K562 (cell line): ENCODE results near the gene SLC39A6. TPM values are rescaled to one million over a fixed set of nuclear protein-coding genes. Genes with fewer than 3 reads are reported as not detected.

Source experiments
- ATAC-seq: fragments of 200-7000 bp; cut with Tn5 transposase; 3 replicates; pipeline ENCODE4 v1.9.1; 2020; ENCODE audit warnings: moderate library complexity
- BruUV-seq: library from RNA; stranded (reverse); fragments of 400-500 nt; replicated peaks from 2 replicates; lab custom pipeline; 2021; lab: Mats Ljungman, UMichigan
- CTCF ChIA-PET: fragments of 300-600 bp; formaldehyde crosslinking; extraction: SDS; loops from one replicate; lab custom pipeline; 2021; ENCODE audit warnings: low intra/inter-chr PET ratio; lab: Yijun Ruan, JAX
- POLR2A ChIA-PET: fragments of 300-600, 350-650 bp; sonication (Branson Sonifier 250); formaldehyde crosslinking; extraction: SDS; loops from one replicate; lab custom pipeline; 2021; ENCODE audit warnings: antibody characterized with exemption, inconsistent platforms; lab: Yijun Ruan, JAX
- DNase-seq, 4 experiments: peaks; one replicate each; pipeline versions ENCODE4 v3.0.0 to v3.0.0-alpha.2; 2011 to 2018; ENCODE audit warnings: low spot score in 3 of 4, mixed read lengths in 3 of 4; ENCODE audit errors: extremely low read depth in 1 of 4
- FAIRE-seq: peaks from 2 replicates; lab custom pipeline; 2011; peaks lifted over from hg19 to GRCh38; lab: Jason Lieb, UNC
- H2AFZ ChIP-seq: 2 replicates; pipeline ENCODE4 v1.6.0; 2011; ENCODE audit warnings: low read depth, low read length, control low read depth, inconsistent platforms
- H3K27ac ChIP-seq: fragments of 200-600 bp; 3 replicates; pipeline ENCODE4 v1.8.0; 2011; ENCODE audit warnings: low read depth, mild to moderate bottlenecking, control low read depth, inconsistent platforms, low read length, moderate library complexity, mixed read lengths; ENCODE audit errors: extremely low read depth
- H3K27me3 ChIP-seq, 2 experiments: fragments of 300-600 bp in 1 of 2; 2 replicates in 1 of 2; 3 replicates in 1 of 2; pipeline versions ENCODE4 v1.6.0 to v1.8.0; 2011; ENCODE audit warnings: inconsistent platforms in 2 of 2, low read length in 2 of 2, mild to moderate bottlenecking in 1 of 2, mixed read lengths in 1 of 2, moderate library complexity in 1 of 2; ENCODE audit not compliant: control insufficient read depth in 2 of 2, insufficient read depth in 2 of 2
- H3K36me3 ChIP-seq: fragments of 300-600 bp; 3 replicates; pipeline ENCODE4 v1.8.0; 2011; ENCODE audit warnings: mild to moderate bottlenecking, low read length, inconsistent platforms; ENCODE audit not compliant: control insufficient read depth, insufficient read depth
- H3K4me1 ChIP-seq, 2 experiments: fragments of 200-600 bp in 1 of 2; replicated peaks in 1 of 2; 2 replicates in 1 of 2; 3 replicates in 1 of 2; pipeline versions ENCODE4 v1.5.1 to v1.8.0; 2011; ENCODE audit warnings: inconsistent platforms in 2 of 2, low read length in 2 of 2, mild to moderate bottlenecking in 1 of 2, mixed read lengths in 1 of 2, moderate library complexity in 1 of 2; ENCODE audit not compliant: control insufficient read depth in 2 of 2, insufficient read depth in 2 of 2
- H3K4me2 ChIP-seq: 2 replicates; pipeline ENCODE4 v1.6.1; 2011; ENCODE audit warnings: low read length, control low read depth, inconsistent platforms, mixed read lengths; ENCODE audit not compliant: insufficient read depth
- H3K4me3 ChIP-seq: fragments of 200-600 bp; sonication (generic), shearing (Covaris generic); 2 replicates; pipeline ENCODE4 v1.5.1; 2016; ENCODE audit warnings: control low read depth, inconsistent platforms
- H3K79me2 ChIP-seq: fragments of 200-600 bp; 3 replicates; pipeline ENCODE4 v1.8.0; 2011; ENCODE audit warnings: low read length, inconsistent platforms; ENCODE audit not compliant: control insufficient read depth, insufficient read depth
- H3K9ac ChIP-seq, 2 experiments: 2 replicates each; pipeline versions ENCODE4 v1.6.0 to v1.6.1; 2011; ENCODE audit warnings: low read depth in 2 of 2, low read length in 2 of 2, control low read depth in 1 of 2, inconsistent platforms in 1 of 2, mild to moderate bottlenecking in 1 of 2, mixed read lengths in 1 of 2; ENCODE audit not compliant: insufficient read depth in 1 of 2
- H3K9me1 ChIP-seq: one replicate; pipeline ENCODE4 v1.6.0; 2011; ENCODE audit warnings: inconsistent platforms, mild to moderate bottlenecking, low read length, moderate library complexity; ENCODE audit not compliant: control insufficient read depth, insufficient read depth
- H3K9me3 ChIP-seq: replicated peaks from 2 replicates; pipeline ENCODE4 v1.5.1; 2011; ENCODE audit warnings: low read depth, low read length, inconsistent platforms; ENCODE audit not compliant: control insufficient read depth, insufficient read depth
- H4K20me1 ChIP-seq: replicated peaks from 2 replicates; pipeline ENCODE4 v1.6.1; 2011; ENCODE audit warnings: low read length, inconsistent platforms, mixed read lengths; ENCODE audit not compliant: control insufficient read depth, insufficient read depth
- GTF2A2 ChIP-seq: IDR thresholded peaks from 2 replicates; pipeline ENCODE4 v1.6.1; 2016; ENCODE audit warnings: mild to moderate bottlenecking, missing genetic modification characterization, missing compliant biosample characterization
- JUN ChIP-seq, 2 experiments: sonication (generic) in 1 of 2; formaldehyde crosslinking in 1 of 2; IDR thresholded peaks; 2 replicates each; pipeline versions ENCODE4 v1.6.1 to v1.8.0; 2012 to 2022; ENCODE audit warnings: borderline replicate concordance in 2 of 2, mild to moderate bottlenecking in 2 of 2, improper control_type of control experiment in 1 of 2, low read depth in 1 of 2, low read length in 1 of 2, missing genetic modification reagents in 1 of 2
- ZNF184 ChIP-seq: sonication (generic); formaldehyde crosslinking; IDR thresholded peaks from 2 replicates; pipeline ENCODE4 v1.5.0; 2020; ENCODE audit warnings: missing genetic modification reagents
- ZNF395 ChIP-seq: fragments of 200-800 bp; sonication (Bioruptor generic); IDR thresholded peaks from 2 replicates; pipeline ENCODE4 v1.6.1; 2017; ENCODE audit warnings: missing genetic modification characterization, missing compliant biosample characterization
- WGBS: fragments of 100-300 bp; shearing (Covaris generic); methylation state at CpG from one replicate; pipeline ENCODE4 v1.1.6; 2016; ENCODE audit warnings: low coverage, mixed read lengths; ENCODE audit not compliant: insufficient coverage; ENCODE audit errors: missing lambda C conversion rate; 5-methylcytosine and 5-hydroxymethylcytosine counted together
- in situ Hi-C: fragments of 300-500 bp; cut with MboI; formaldehyde crosslinking; loops from 4 replicates; pipeline ENCODE4 v1.15.0; 2018; ENCODE audit warnings: inconsistent platforms, mixed read lengths
- intact Hi-C: fragments of 100-400 bp; cut with micrococcal nuclease; formaldehyde crosslinking; loops from 2 replicates; pipeline ENCODE4 v1.14.2; 2022
- polyA plus RNA-seq, 8 experiments: library from polyadenylated mRNA; depleted of rRNA in 4 of 8; stranded (reverse) in 5 of 8; unstranded in 3 of 8; fragments of >200 nt; fragmentation: Nextera tagmentation in 2 of 8; fragmentation: Illumina TruSeq in 1 of 8; extraction: Ambion mirVana in 2 of 8; extraction: Trizol in 1 of 8; gene quantifications; 2 replicates each; pipeline versions ENCODE4 v1.2.1 to v1.2.3, GENCODE V29; 2011 to 2014; ENCODE audit warnings: inconsistent platforms in 1 of 8, missing spikeins in 1 of 8
- total RNA-seq, 7 experiments: library from RNA; depleted of rRNA in 6 of 7; stranded (reverse); fragments of >200 nt in 6 of 7; fragmentation: Illumina TruSeq in 2 of 7; extraction: Trizol in 2 of 7; gene quantifications; 2 replicates each; pipeline versions ENCODE4 v1.2.1 to v1.2.3, GENCODE V29; 2011 to 2021; ENCODE audit warnings: low replicate concordance in 1 of 7

Gene SLC39A6
- total and polyA plus RNA-seq, 9 of the 15 experiments (the other 6 are each of a cell fraction or from before 2014, with no cell fraction given) = 5.6 to 23.8 (median 17.4) TPM

- H4K20me1 ChIP-seq = peaks cover 13% of the 10 kb centered on the region
- no peak for FAIRE-seq
- ATAC-seq = 0 out of 3 replicates have a peak, but pooled peaks have one; percentile 6
These were observed 640 bp downstream of the SLC39A6 start for GRCh38 chr18:36128530-36128870.

More at GRCh38 chr18:36128530-36128870, 640 bp downstream of the SLC39A6 start:
- DNase-seq = peak; percentile 38 to 42 (median 40)
- TF ChIP-seq GTF2A2 (tag) = no peak
- no peak for TF ChIP-seq ZNF184 (CRISPR knock-in tag)
- TF ChIP-seq ZNF395 (CRISPR knock-in tag) = 0 out of 2 replicates have a peak, but pooled peaks have one; percentile 4
- no peak for TF ChIP-seq JUN (IDR thresholded peaks at IDR 0.05; ENCODE audit: borderline replicate concordance, low read depth, low read length)
- TF ChIP-seq JUN (CRISPR knock-in tag; IDR thresholded peaks at IDR 0.05; ENCODE audit: borderline replicate concordance) = no peak
- WGBS = under 1% methylated on average over 12 of the region's 12 CpGs
- H3K4me2 ChIP-seq = peak overlapping the region; percentile 96
- H3K4me1 ChIP-seq = peaks cover 27 to 32% of the 10 kb centered on the region in 2 experiments; a peak in 4 of 5 replicates
- peak overlapping the region; percentile 91 for H3K4me3 ChIP-seq
- peaks cover 55% of the 10 kb centered on the region for H3K79me2 ChIP-seq
- intact Hi-C loops = loop anchor here (2.0 kb wide), 1 partner anchor 156 kb away; the partner anchor contains the start of gene RMP24
- peaks cover 7% of the 10 kb centered on the region for H3K9me1 ChIP-seq
- H2AFZ ChIP-seq = peak overlapping the region; percentile 99
- no peaks in the 10 kb centered on the region for H3K27me3 ChIP-seq
- no TSS peak for BruUV-seq
- CTCF ChIA-PET = no interaction called here
- POLR2A ChIA-PET = interaction anchor here (0.6 to 2.8 kb wide), 12 partner anchors 9 to 135 kb away, joined by 3 to 19 read pairs (median 4); no protein-coding TSS in a partner anchor
- peaks cover 42% of the 10 kb centered on the region for H3K36me3 ChIP-seq
- peak overlapping the region; percentile 98 to 99 for H3K9ac ChIP-seq
- in situ Hi-C loops = no loop called here
- H3K27ac ChIP-seq = no peak overlapping the region
- H3K9me3 ChIP-seq = no peaks in the 10 kb centered on the region
